ENCODE results near the gene HSF4. TPM values are rescaled to one million over a fixed set of nuclear protein-coding genes. Genes with fewer than 3 reads are reported as not detected.

The HSF4 gene
- total RNA-seq, 1 donor from 2014 or later: 22.3 TPM

DNA sequence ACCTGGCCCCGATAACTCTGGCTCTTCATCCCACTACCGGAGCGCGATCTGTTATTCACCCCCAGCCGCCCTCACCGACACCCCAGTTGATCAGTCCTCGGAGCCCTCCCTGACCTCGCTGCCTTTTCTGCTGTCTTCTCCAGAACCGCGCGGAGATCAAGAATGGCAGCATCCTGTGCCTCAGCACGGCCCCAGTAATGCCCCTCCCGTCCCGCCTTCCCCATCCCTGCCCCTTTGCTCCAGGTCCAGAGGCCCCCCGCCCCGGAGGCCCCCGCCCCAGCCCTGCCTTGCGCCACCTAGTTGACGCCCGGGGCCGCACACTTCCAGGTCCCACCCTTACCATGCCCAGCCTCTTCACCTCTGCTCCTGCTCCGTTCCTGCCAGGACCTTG lies 35.3 kb downstream of the HSF4 start:
- Mint-ChIP-seq H3K27me3 (ENCODE audit: unreplicated experiment) (no peaks in the 10 kb centered on the region), H3K27ac (ENCODE audit: unreplicated experiment) (no peak overlapping the region), H3K36me3 (ENCODE audit: unreplicated experiment) (peaks cover 26% of the 10 kb centered on the region), H3K4me1 (ENCODE audit: unreplicated experiment) (peaks cover 7% of the 10 kb centered on the region), H3K9me3 (ENCODE audit: unreplicated experiment) (no peaks in the 10 kb centered on the region), H3K4me3 (ENCODE audit: unreplicated experiment) (no peak overlapping the region)
- no peak for DNase-seq (ENCODE audit: extremely low spot score, unreplicated experiment)
- TF ChIP-seq, protein P1, sequence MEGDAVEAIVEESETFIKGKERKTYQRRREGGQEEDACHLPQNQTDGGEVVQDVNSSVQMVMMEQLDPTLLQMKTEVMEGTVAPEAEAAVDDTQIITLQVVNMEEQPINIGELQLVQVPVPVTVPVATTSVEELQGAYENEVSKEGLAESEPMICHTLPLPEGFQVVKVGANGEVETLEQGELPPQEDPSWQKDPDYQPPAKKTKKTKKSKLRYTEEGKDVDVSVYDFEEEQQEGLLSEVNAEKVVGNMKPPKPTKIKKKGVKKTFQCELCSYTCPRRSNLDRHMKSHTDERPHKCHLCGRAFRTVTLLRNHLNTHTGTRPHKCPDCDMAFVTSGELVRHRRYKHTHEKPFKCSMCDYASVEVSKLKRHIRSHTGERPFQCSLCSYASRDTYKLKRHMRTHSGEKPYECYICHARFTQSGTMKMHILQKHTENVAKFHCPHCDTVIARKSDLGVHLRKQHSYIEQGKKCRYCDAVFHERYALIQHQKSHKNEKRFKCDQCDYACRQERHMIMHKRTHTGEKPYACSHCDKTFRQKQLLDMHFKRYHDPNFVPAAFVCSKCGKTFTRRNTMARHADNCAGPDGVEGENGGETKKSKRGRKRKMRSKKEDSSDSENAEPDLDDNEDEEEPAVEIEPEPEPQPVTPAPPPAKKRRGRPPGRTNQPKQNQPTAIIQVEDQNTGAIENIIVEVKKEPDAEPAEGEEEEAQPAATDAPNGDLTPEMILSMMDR (IDR thresholded peaks at IDR 0.05): no peak

DNA sequence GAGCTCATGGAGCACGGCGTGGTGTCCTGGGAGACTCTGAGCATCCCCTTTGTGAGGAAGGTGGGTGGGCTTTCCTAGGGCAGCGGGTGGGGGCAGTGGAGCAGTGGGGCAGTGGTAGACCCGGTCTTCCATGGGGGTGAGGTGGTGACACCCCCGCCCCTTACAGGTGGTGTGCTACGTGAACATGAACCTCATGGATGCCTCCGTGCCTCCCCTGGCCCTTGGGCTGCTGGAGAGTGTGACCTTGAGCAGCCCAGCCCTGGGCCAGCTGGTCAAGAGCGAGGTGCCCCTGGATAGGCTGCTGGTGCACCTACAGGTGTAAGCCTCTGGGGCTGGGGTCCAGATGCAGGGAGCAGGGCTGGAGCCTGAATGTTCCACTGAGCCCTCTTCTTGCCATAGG lies 35.9 kb downstream of the HSF4 start:
- no peak for DNase-seq (ENCODE audit: extremely low spot score, unreplicated experiment)
- peaks cover 7% of the 10 kb centered on the region for H3K4me1 Mint-ChIP-seq (ENCODE audit: unreplicated experiment)
- H3K27ac Mint-ChIP-seq (ENCODE audit: unreplicated experiment): no peak overlapping the region
- H3K36me3 Mint-ChIP-seq (ENCODE audit: unreplicated experiment): peaks cover 25% of the 10 kb centered on the region
- H3K27me3 Mint-ChIP-seq (ENCODE audit: unreplicated experiment): no peaks in the 10 kb centered on the region
- TF ChIP-seq, protein P1 (IDR thresholded peaks at IDR 0.05): no peak
- H3K4me3 Mint-ChIP-seq (ENCODE audit: unreplicated experiment): no peak overlapping the region
- H3K9me3 Mint-ChIP-seq (ENCODE audit: unreplicated experiment): no peaks in the 10 kb centered on the region

DNA sequence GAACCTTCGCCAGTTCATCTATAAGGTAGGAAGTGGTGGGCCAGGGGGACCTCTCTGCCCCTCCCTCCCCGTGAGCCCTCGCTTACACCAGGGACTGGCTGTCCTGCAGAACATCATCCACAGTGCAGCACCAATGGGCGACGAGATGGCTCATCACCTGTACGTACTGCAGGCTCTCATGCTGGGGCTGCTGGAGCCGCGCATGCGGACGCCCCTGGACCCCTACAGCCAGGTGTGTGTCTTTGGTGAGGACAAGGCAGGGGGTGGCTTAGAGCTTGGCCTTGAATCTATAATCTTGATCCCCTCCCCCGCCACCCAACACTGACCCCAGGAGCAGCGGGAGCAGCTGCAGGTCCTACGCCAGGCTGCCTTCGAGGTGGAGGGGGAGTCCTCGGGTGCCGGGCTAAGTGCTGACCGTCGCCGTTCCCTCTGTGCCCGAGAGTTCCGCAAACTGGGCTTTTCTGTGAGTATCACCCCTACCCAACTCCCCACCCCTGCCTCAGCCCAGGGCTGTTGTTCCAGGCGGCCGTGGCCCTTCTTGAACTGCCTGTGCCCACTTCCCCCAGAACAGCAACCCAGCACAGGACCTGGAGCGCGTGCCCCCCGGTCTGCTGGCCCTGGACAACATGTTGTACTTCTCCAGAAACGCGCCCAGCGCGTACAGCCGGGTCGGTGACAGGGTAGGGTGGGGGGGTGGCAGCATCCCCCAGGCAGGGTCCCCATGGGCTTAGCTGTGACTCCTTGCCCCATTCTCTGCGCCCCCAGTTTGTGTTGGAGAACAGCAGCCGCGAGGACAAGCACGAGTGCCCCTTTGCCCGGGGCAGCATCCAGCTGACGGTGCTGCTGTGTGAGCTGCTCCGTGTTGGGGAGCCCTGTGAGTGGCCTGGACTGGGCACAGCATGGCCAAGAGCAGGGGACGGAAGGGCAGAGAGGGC lies 37.1 kb downstream of the HSF4 start:
- H3K4me1 Mint-ChIP-seq (ENCODE audit: unreplicated experiment): peaks cover 14% of the 10 kb centered on the region
- TF ChIP-seq, protein P1 (IDR thresholded peaks at IDR 0.05): no peak
- H3K36me3 Mint-ChIP-seq (ENCODE audit: unreplicated experiment): peaks cover 13% of the 10 kb centered on the region
- no peak for DNase-seq (ENCODE audit: extremely low spot score, unreplicated experiment)
- no peaks in the 10 kb centered on the region for H3K27me3 Mint-ChIP-seq (ENCODE audit: unreplicated experiment)
- H3K9me3 Mint-ChIP-seq (ENCODE audit: unreplicated experiment): no peaks in the 10 kb centered on the region
- no peak overlapping the region for H3K4me3 Mint-ChIP-seq (ENCODE audit: unreplicated experiment)
- no peak overlapping the region for H3K27ac Mint-ChIP-seq (ENCODE audit: unreplicated experiment)

DNA sequence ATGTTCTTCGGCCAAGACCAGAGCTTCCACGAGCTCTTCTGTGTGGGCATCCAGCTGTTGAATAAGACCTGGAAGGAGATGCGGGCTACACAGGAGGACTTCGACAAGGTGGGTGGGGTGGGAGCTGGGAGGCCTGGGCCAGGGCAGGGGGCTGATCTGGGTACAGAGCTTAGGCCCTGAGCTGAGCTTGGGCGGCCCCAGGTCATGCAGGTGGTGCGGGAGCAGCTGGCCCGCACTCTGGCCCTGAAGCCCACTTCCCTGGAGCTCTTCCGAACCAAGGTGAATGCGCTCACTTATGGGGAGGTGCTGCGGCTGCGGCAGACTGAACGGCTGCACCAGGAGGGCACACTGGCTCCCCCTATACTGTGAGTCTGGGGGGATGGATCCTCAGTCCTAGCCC lies 37.9 kb downstream of the HSF4 start:
- Mint-ChIP-seq H3K4me1 (ENCODE audit: unreplicated experiment) (peaks cover 22% of the 10 kb centered on the region), H3K27ac (ENCODE audit: unreplicated experiment) (no peak overlapping the region), H3K36me3 (ENCODE audit: unreplicated experiment) (peaks cover 11% of the 10 kb centered on the region), H3K4me3 (ENCODE audit: unreplicated experiment) (no peak overlapping the region), H3K9me3 (ENCODE audit: unreplicated experiment) (no peaks in the 10 kb centered on the region), H3K27me3 (ENCODE audit: unreplicated experiment) (no peaks in the 10 kb centered on the region)
- DNase-seq (ENCODE audit: extremely low spot score, unreplicated experiment): no peak
- TF ChIP-seq, protein P1 (IDR thresholded peaks at IDR 0.05): no peak

DNA sequence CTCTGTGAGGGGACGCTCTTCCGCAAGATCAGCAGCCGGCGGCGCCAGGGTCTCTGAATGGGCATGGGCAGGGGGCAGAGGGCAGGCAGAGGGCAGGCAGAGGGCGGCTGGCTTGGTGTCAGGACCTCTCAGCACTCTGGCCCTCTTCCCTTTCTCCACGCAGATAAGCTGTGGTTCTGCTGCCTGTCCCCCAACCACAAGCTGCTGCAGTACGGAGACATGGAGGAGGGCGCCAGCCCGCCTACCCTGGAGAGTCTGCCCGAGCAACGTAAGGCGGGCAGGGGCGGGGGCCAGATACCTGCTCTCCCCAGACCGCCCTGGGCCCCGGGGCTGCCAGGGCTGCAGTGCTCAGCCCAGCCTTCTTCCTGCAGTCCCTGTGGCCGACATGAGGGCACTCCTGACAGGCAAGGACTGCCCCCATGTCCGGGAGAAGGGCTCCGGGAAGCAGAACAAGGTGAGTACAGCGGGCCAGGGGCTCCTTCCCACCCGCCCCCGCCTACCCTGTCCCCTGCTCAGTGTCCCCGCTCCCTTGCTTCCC lies 38.5 kb downstream of the HSF4 start:
- peaks cover 26% of the 10 kb centered on the region for H3K4me1 Mint-ChIP-seq (ENCODE audit: unreplicated experiment)
- peaks cover 10% of the 10 kb centered on the region for H3K36me3 Mint-ChIP-seq (ENCODE audit: unreplicated experiment)
- no peak overlapping the region for H3K27ac Mint-ChIP-seq (ENCODE audit: unreplicated experiment)
- TF ChIP-seq, protein P1 (IDR thresholded peaks at IDR 0.05): no peak
- no peaks in the 10 kb centered on the region for H3K9me3 Mint-ChIP-seq (ENCODE audit: unreplicated experiment)
- no peak overlapping the region for H3K4me3 Mint-ChIP-seq (ENCODE audit: unreplicated experiment)
- DNase-seq (ENCODE audit: extremely low spot score, unreplicated experiment): no peak
- H3K27me3 Mint-ChIP-seq (ENCODE audit: unreplicated experiment): no peaks in the 10 kb centered on the region

Data from osteocyte (in vitro differentiated cells).